A673 (cell line): ENCODE results near the gene CRYGC. TPM values are rescaled to one million over a fixed set of nuclear protein-coding genes. Genes with fewer than 3 reads are reported as not detected.

Experiments used
- BruUV-seq: library from RNA; stranded (reverse); fragments of 400-500 nt; replicated peaks from 2 replicates; lab custom pipeline; 2021; lab: Mats Ljungman, UMichigan
- CTCF ChIA-PET: fragments of 300-600 bp; sonication (Branson Sonifier 250); formaldehyde crosslinking; loops from one replicate; lab custom pipeline; 2022; ENCODE audit warnings: antibody characterized with exemption; lab: Charles Lee
- POLR2A ChIA-PET: fragments of 300-600 bp; sonication (Branson Sonifier 250); formaldehyde crosslinking; loops from one replicate; lab custom pipeline; 2022; ENCODE audit warnings: antibody characterized with exemption; ENCODE audit not compliant: low non-redundant PET; lab: Charles Lee
- DNase-seq: peaks from one replicate; pipeline ENCODE4 v3.0.0-alpha.2; 2015; ENCODE audit warnings: low spot score
- H3K27ac ChIP-seq: fragments of 200-600 bp; sonication (generic); 2 replicates; pipeline ENCODE4 v1.5.1; 2016; ENCODE audit warnings: mixed run types, low read depth, mild to moderate bottlenecking, mixed read lengths, antibody characterized with exemption, low read length; ENCODE audit not compliant: poor library complexity, severe bottlenecking
- H3K27me3 ChIP-seq: fragments of 200-600 bp; sonication (generic); replicated peaks from 2 replicates; pipeline ENCODE4 v1.6.1; 2017; ENCODE audit warnings: mixed run types, low read depth, mild to moderate bottlenecking, mixed read lengths, antibody characterized with exemption, low read length; ENCODE audit not compliant: insufficient read depth, poor library complexity
- H3K36me3 ChIP-seq: fragments of 200-600 bp; sonication (generic); 2 replicates; pipeline ENCODE4 v1.6.1; 2016; ENCODE audit warnings: mixed run types, mild to moderate bottlenecking, mixed read lengths, antibody characterized with exemption, low read length; ENCODE audit not compliant: insufficient read depth, poor library complexity, severe bottlenecking
- H3K4me1 ChIP-seq: fragments of 200-600 bp; sonication (generic); 2 replicates; pipeline ENCODE4 v1.6.1; 2017; ENCODE audit warnings: mixed run types, mild to moderate bottlenecking, mixed read lengths, antibody characterized with exemption, low read length; ENCODE audit not compliant: insufficient read depth, poor library complexity, severe bottlenecking
- H3K4me3 ChIP-seq: fragments of 200-600 bp; sonication (generic); 2 replicates; pipeline ENCODE4 v1.5.1; 2016; ENCODE audit warnings: low read depth, mixed run types, mild to moderate bottlenecking, mixed read lengths, low read length; ENCODE audit not compliant: poor library complexity, severe bottlenecking
- H3K9me3 ChIP-seq: fragments of 200-600 bp; sonication (generic); 2 replicates; pipeline ENCODE4 v1.6.1; 2016; ENCODE audit warnings: mixed run types, low read depth, mild to moderate bottlenecking, mixed read lengths, antibody characterized with exemption, low read length; ENCODE audit not compliant: poor library complexity, severe bottlenecking
- EZH2 ChIP-seq: fragments of 200-600 bp; sonication (generic); IDR thresholded peaks from 2 replicates; pipeline ENCODE4 v1.6.1; 2017; ENCODE audit warnings: borderline replicate concordance, low read depth, mild to moderate bottlenecking, mixed read lengths, antibody characterized with exemption, low read length; ENCODE audit not compliant: poor library complexity, severe bottlenecking
- intact Hi-C: fragments of 100-400 bp; cut with micrococcal nuclease; formaldehyde crosslinking; loops from one replicate; pipeline ENCODE4 v1.10.0; 2022; ENCODE audit not compliant: unreplicated experiment
- total RNA-seq: library from RNA; stranded (reverse); gene quantifications from 2 replicates; pipeline ENCODE4 v1.2.3, GENCODE V29; 2021
- TF ChIP-seq, protein P1 (sequence below): fragments of 300-800, 200-600 bp; sonication (generic); conservative IDR thresholded peaks from 2 replicates; pipeline ENCODE4 v1.5.1; 2017; ENCODE audit warnings: low read depth, mild to moderate bottlenecking, antibody characterized with exemption, low read length, moderate library complexity, mixed read lengths

The CRYGC gene
- total RNA-seq, 1 experiment from 2014 or later, result not detected

DNA sequence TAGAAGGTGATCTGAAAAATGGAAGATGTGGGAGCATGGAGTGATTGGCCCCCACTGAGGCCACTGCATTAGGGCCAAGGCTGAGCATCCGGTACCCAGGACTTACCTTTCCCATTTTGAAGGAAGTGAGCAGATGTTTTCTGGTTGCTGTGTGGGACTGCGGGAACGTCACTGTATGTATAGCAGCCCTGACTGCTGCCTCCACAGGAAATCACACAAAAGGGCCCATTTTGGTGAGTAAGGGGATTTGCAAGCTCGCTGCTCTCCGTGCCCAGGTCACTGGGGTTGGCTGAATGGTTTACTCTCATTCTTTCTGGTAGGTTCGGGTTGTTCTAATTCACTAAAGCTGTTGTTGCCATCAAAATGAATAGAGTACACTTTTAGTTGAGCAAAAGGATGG, 16.4 kb upstream of the CRYGC start, which contains the start of gene CRYGB:
TSS of gene CRYGB (minus strand) at position 153 of the 400 bp plus-strand sequence. CDS start at position 115, 38 bp downstream.
- Histone ChIP-seq H3K4me1 (peaks cover 9% of the 10 kb centered on the region), H3K27ac (no peak within 1 kb of the TSS), H3K9me3 (no peaks in the 10 kb centered on the region), H3K27me3 (no peaks in the 10 kb centered on the region), H3K36me3 (no peaks in the 10 kb centered on the region), H3K4me3 (no peak within 1 kb of the TSS)
- no TSS peak for BruUV-seq
- CTCF ChIA-PET, result no interaction called here
- DNase-seq, result no peak
- POLR2A ChIA-PET, result no interaction called here
- no peak for TF ChIP-seq EZH2
- TF ChIP-seq, protein P1, sequence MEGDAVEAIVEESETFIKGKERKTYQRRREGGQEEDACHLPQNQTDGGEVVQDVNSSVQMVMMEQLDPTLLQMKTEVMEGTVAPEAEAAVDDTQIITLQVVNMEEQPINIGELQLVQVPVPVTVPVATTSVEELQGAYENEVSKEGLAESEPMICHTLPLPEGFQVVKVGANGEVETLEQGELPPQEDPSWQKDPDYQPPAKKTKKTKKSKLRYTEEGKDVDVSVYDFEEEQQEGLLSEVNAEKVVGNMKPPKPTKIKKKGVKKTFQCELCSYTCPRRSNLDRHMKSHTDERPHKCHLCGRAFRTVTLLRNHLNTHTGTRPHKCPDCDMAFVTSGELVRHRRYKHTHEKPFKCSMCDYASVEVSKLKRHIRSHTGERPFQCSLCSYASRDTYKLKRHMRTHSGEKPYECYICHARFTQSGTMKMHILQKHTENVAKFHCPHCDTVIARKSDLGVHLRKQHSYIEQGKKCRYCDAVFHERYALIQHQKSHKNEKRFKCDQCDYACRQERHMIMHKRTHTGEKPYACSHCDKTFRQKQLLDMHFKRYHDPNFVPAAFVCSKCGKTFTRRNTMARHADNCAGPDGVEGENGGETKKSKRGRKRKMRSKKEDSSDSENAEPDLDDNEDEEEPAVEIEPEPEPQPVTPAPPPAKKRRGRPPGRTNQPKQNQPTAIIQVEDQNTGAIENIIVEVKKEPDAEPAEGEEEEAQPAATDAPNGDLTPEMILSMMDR, result no peak
- intact Hi-C loops, result no loop called here

DNA sequence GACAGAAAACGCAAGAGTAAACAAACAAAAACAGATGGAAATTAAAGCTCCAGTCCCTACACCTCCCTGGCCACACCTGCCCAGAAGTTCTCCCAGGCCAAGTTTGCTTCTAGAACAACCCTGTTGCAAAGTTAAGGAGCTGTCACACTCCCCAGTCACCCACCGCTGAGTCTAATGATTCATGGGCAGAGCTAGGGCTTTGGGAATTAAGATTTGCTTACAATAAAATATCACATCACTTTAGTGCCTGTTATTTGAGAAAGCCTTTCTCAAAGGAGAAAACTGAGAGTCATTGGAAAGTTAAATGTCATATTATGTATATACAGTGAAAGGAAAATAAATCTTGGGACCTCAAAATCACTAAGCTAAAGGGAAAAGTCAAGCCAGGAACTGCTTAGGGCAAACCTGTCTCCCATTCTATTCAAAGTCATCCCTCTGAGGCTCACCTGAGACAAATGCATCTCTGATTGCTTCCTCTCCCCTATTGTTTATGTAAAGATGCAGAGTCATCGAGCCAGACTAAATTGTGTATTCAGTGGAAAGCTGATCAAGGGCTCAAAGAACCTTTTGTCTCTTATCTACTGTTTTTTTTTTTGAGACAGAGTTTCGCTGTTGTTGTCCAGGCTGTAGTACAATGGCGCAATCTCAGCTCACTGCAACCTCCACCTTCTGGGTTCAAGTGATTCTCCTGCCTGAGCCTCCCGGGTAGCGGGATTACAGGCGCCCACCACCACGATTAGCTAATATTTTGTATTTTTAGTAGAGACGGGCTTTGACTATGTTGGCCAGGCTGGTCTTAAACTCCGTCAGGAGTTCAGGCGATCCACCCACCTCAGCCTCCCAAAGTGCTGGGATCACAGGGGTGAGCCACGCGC, 13.5 kb upstream of the CRYGC start:
- no peak for DNase-seq
- ChIA-PET POLR2A (no interaction called here), CTCF (no interaction called here)
- H3K4me1 ChIP-seq, result peaks cover 9% of the 10 kb centered on the region
- H3K27ac ChIP-seq, result no peak overlapping the region
- H3K4me3 ChIP-seq, result no peak overlapping the region
- no peaks in the 10 kb centered on the region for H3K9me3 ChIP-seq
- intact Hi-C loops, result no loop called here
- TF ChIP-seq, protein P1, result no peak
- no peak for TF ChIP-seq EZH2
- H3K27me3 ChIP-seq, result no peaks in the 10 kb centered on the region
- no peaks in the 10 kb centered on the region for H3K36me3 ChIP-seq
- no TSS peak for BruUV-seq

DNA sequence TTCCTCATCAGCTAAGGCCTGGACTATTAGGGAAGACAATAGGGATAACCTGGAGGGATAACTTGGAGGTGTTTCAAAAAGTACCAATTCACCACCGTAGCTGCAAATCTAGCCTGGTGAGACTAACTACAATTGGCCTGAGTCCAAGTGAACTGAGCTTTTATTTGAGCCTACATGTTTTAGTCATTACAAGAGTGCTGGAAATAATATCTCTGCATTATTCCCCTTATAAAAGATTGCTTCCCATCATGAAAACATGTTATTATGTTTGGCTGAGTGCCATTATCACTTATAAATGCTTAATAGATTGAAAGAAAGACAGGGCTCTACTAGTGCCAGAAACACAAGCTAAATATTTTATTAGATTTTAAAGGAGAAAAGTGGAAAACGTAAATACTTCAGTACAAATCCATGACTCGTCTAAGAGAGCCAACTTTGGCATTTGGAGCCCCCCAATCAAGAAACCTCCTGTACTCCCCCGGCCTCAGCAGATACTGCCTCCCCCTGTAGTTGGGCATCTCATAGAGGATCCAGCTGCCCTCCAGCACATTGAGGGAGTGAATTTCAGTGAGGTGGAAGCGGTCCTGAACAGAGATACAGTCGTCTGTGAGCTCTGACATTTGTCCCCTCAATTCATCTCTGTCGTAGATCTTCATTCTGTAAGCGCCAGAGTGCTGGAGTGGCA, 12.8 kb upstream of the CRYGC start:
- POLR2A ChIA-PET, result no interaction called here
- H3K27me3 ChIP-seq, result no peaks in the 10 kb centered on the region
- TF ChIP-seq, protein P1, result no peak
- no peak for TF ChIP-seq EZH2
- no peak overlapping the region for H3K4me3 ChIP-seq
- CTCF ChIA-PET, result no interaction called here
- intact Hi-C loops, result no loop called here
- BruUV-seq, result no TSS peak
- no peaks in the 10 kb centered on the region for H3K36me3 ChIP-seq
- peak; percentile 39 for DNase-seq
- no peaks in the 10 kb centered on the region for H3K9me3 ChIP-seq
- H3K4me1 ChIP-seq, result peaks cover 9% of the 10 kb centered on the region
- H3K27ac ChIP-seq, result no peak overlapping the region
